HG03066 (cell line): ENCODE measurements around the gene CHRM1.

Experiments used
- ATAC-seq: cut with Tn5 transposase; IDR thresholded peaks from one replicate; pipeline ENCODE4 v1.9.1; 2021; ENCODE audit warnings: low read depth; ENCODE audit not compliant: unreplicated experiment

CHRM1 gene

GRCh38 chr11:62925745-62926679, 4.8 kb upstream of the CHRM1 start:
- ATAC-seq = no peak

GRCh38 chr11:62925308-62925707, 4.1 kb upstream of the CHRM1 start:
- ATAC-seq = no peak

GRCh38 chr11:62923601-62924411, 2.6 kb upstream of the CHRM1 start:
- no peak for ATAC-seq

GRCh38 chr11:62922653-62923431, 1.7 kb upstream of the CHRM1 start:
- no peak for ATAC-seq

- ATAC-seq = no peak
Observed at GRCh38 chr11:62922189-62922589, 1.0 kb upstream of the CHRM1 start.

- ATAC-seq = no peak
Observed at GRCh38 chr11:62921573-62922188, 518 bp upstream of the CHRM1 start.

GRCh38 chr11:62919898-62920640, 1.1 kb downstream of the CHRM1 start:
- ATAC-seq = no peak

GRCh38 chr11:62919476-62919875, 1.7 kb downstream of the CHRM1 start:
- ATAC-seq = no peak

- ATAC-seq = no peak
Observed at GRCh38 chr11:62918531-62918930, 2.6 kb downstream of the CHRM1 start.

GRCh38 chr11:62917906-62918502, 3.2 kb downstream of the CHRM1 start:
- no peak for ATAC-seq

- ATAC-seq = no peak
Observed at GRCh38 chr11:62914416-62914815, 6.7 kb downstream of the CHRM1 start.

GRCh38 chr11:62912268-62912667, 8.9 kb downstream of the CHRM1 start:
- ATAC-seq = no peak

GRCh38 chr11:62911137-62912130, 9.7 kb downstream of the CHRM1 start:
- ATAC-seq = no peak

- no peak for ATAC-seq
Observed at GRCh38 chr11:62910141-62910882, 10.9 kb downstream of the CHRM1 start.

GRCh38 chr11:62909107-62909894, 11.9 kb downstream of the CHRM1 start:
- ATAC-seq = no peak

GRCh38 chr11:62908468-62909072, 12.6 kb downstream of the CHRM1 start:
- ATAC-seq = no peak
